Mesendoderm (in vitro differentiated cells): ENCODE data around the gene CYP24A1.
A peak's percentile ranks its signal among the peaks of the same experiment; 100 is the strongest.

ENCODE experiments used
- DNase-seq: peaks from one replicate; pipeline ENCODE4 v3.0.0; 2013
- H2AK5ac ChIP-seq: 2 replicates; pipeline ENCODE4 v1.6.1; 2013; ENCODE audit warnings: low read length, inconsistent platforms
- H2BK120ac ChIP-seq: 2 replicates; pipeline ENCODE4 v1.6.1; 2013; ENCODE audit warnings: low read depth, mild to moderate bottlenecking, low read length, moderate library complexity, mixed read lengths
- H2BK15ac ChIP-seq: replicated peaks from 2 replicates; pipeline ENCODE4 v1.6.1; 2013; ENCODE audit warnings: low read depth, mild to moderate bottlenecking, moderate library complexity
- H2BK5ac ChIP-seq: 2 replicates; pipeline ENCODE4 v1.6.1; 2013; ENCODE audit warnings: low read length, inconsistent platforms
- H3K18ac ChIP-seq: 2 replicates; pipeline ENCODE4 v1.6.1; 2013; ENCODE audit warnings: mild to moderate bottlenecking, low read length, mixed read lengths
- H3K23ac ChIP-seq: one replicate; pipeline ENCODE4 v1.6.1; 2013; ENCODE audit warnings: low read length
- H3K27ac ChIP-seq: 2 replicates; pipeline ENCODE4 v1.5.1; 2013; ENCODE audit warnings: low read depth, mild to moderate bottlenecking, inconsistent platforms, low read length, moderate library complexity
- H3K27me3 ChIP-seq: 2 replicates; pipeline ENCODE4 v1.6.1; 2013; ENCODE audit warnings: low read length, control low read depth, mild to moderate bottlenecking, inconsistent platforms; ENCODE audit not compliant: insufficient read depth, poor library complexity
- H3K36me3 ChIP-seq: 2 replicates; pipeline ENCODE4 v1.6.1; 2013; ENCODE audit warnings: low read length, inconsistent platforms; ENCODE audit not compliant: control insufficient read depth, insufficient read depth
- H3K4ac ChIP-seq: one replicate; pipeline ENCODE4 v1.6.1; 2013; ENCODE audit warnings: low read depth, mild to moderate bottlenecking, low read length, moderate library complexity
- H3K4me1 ChIP-seq: 2 replicates; pipeline ENCODE4 v1.6.1; 2013; ENCODE audit warnings: low read depth, low read length, inconsistent platforms; ENCODE audit not compliant: control insufficient read depth
- H3K4me2 ChIP-seq: 2 replicates; pipeline ENCODE4 v1.6.1; 2013; ENCODE audit warnings: low read length
- H3K4me3 ChIP-seq: 2 replicates; pipeline ENCODE4 v1.5.1; 2013; ENCODE audit warnings: mild to moderate bottlenecking, low read length
- H3K56ac ChIP-seq: one replicate; pipeline ENCODE4 v1.6.1; 2013; ENCODE audit warnings: low read length
- H3K79me1 ChIP-seq: 2 replicates; pipeline ENCODE4 v1.6.1; 2013; ENCODE audit warnings: low read length, inconsistent platforms
- H3K79me2 ChIP-seq: 2 replicates; pipeline ENCODE4 v1.6.1; 2013; ENCODE audit warnings: mild to moderate bottlenecking, low read length; ENCODE audit not compliant: control insufficient read depth, insufficient read depth
- H3K9ac ChIP-seq: 2 replicates; pipeline ENCODE4 v1.6.1; 2013; ENCODE audit warnings: low read length, inconsistent platforms
- H4K5ac ChIP-seq: one replicate; pipeline ENCODE4 v1.6.1; 2013; ENCODE audit warnings: low read length
- H4K8ac ChIP-seq: one replicate; pipeline ENCODE4 v1.6.1; 2013; ENCODE audit warnings: low read depth, mild to moderate bottlenecking, control low read depth, low read length, moderate library complexity
- WGBS: extraction: QIAGEN DNeasy Blood & Tissue Kit; methylation state at CpG from one replicate; pipeline ENCODE4 v1.1.7; 2013; ENCODE audit warnings: low lambda C conversion rate, missing lambda C conversion rate; ENCODE audit not compliant: insufficient coverage; ENCODE audit errors: extremely low coverage; 5-methylcytosine and 5-hydroxymethylcytosine counted together

Gene CYP24A1

DNA sequence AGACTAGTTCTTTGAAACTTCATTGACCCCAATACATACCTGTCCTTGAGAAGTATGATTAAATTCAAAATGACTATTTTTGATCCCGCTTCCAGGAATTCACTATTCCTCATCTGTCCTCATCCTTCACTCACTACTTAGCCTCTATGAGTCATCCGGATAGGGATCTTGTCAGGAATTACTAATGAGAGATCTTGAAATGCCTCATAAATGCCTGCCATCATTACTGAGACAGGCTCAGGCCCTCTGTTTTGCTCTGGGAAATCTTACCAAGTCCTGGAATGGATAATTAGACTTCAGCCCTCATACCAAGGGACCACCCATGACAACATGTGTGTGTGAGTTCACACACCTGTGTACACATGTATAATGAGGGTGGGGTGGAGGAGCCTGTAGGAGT is 2.8 kb upstream of the CYP24A1 start:
- DNase-seq = peak; percentile 31
- WGBS = no CpG with 5 or more reads among the region's 2 CpGs
- Histone ChIP-seq H2AK5ac (no peak overlapping the region), H2BK15ac (no peak overlapping the region), H3K79me1 (no peaks in the 10 kb centered on the region), H3K23ac (no peak overlapping the region), H3K27ac (no peak overlapping the region), H4K8ac (no peak overlapping the region), H3K4me3 (no peak overlapping the region), H3K56ac (no peak overlapping the region), H3K4me1 (no peaks in the 10 kb centered on the region), H3K4ac (no peak overlapping the region), H2BK120ac (no peak overlapping the region), H3K36me3 (no peaks in the 10 kb centered on the region), H3K4me2 (no peak overlapping the region), H3K27me3 (peaks cover 15% of the 10 kb centered on the region), H2BK5ac (no peak overlapping the region), H3K18ac (no peak overlapping the region), H3K79me2 (no peaks in the 10 kb centered on the region), H4K5ac (no peak overlapping the region), H3K9ac (no peak overlapping the region)

- Histone ChIP-seq H3K4me3 (no peak overlapping the region), H2AK5ac (no peak overlapping the region), H4K5ac (no peak overlapping the region), H2BK15ac (no peak overlapping the region), H3K4ac (no peak overlapping the region), H3K18ac (peak overlapping the region; percentile 56), H3K27me3 (peaks cover 18% of the 10 kb centered on the region), H3K79me2 (no peaks in the 10 kb centered on the region), H3K79me1 (no peaks in the 10 kb centered on the region), H3K4me2 (peak overlapping the region; percentile 68), H3K36me3 (no peaks in the 10 kb centered on the region), H3K27ac (no peak overlapping the region), H2BK120ac (no peak overlapping the region), H3K56ac (peak overlapping the region; percentile 42), H3K4me1 (no peaks in the 10 kb centered on the region), H3K9ac (peak overlapping the region; percentile 16), H2BK5ac (no peak overlapping the region), H4K8ac (no peak overlapping the region), H3K23ac (no peak overlapping the region)
- WGBS = no CpG with 5 or more reads among the region's 18 CpGs
- peak; percentile 19 for DNase-seq
Observed at GRCh38 chr20:54174457-54175175, 830 bp upstream of the CYP24A1 start.

GRCh38 chr20:54172856-54173652 is 732 bp downstream of the CYP24A1 start:
- Histone ChIP-seq H3K9ac (peak overlapping the region; percentile 11), H3K4me3 (no peak overlapping the region), H3K36me3 (no peaks in the 10 kb centered on the region), H3K4me1 (no peaks in the 10 kb centered on the region), H2BK15ac (no peak overlapping the region), H2BK120ac (no peak overlapping the region), H2BK5ac (no peak overlapping the region), H3K23ac (no peak overlapping the region), H3K56ac (no peak overlapping the region), H2AK5ac (no peak overlapping the region), H4K8ac (no peak overlapping the region), H3K27me3 (peaks cover 18% of the 10 kb centered on the region), H4K5ac (no peak overlapping the region), H3K4me2 (peak overlapping the region; percentile 68), H3K79me1 (no peaks in the 10 kb centered on the region), H3K79me2 (no peaks in the 10 kb centered on the region), H3K18ac (no peak overlapping the region), H3K4ac (no peak overlapping the region), H3K27ac (no peak overlapping the region)
- WGBS = no CpG with 5 or more reads among the region's 66 CpGs
- peak; percentile 57 for DNase-seq

DNA sequence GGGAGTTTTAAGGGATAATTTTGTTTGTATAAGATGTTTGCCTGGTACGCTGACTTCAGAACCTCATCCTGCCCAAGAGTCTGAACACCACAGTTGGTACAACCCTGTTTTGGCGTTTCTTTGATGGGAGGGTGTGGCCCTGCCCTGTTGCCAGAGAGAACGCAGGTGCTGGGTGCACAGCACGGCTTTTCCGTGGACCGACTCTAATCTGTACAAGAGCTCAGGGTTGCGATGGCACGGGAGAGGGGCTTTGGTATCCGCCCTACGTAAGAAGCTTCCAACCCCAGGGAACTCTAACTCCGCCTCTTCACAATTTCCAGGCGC is 1.3 kb downstream of the CYP24A1 start:
- WGBS = no CpG with 5 or more reads among the region's 12 CpGs
- no peaks in the 10 kb centered on the region for H3K79me2 ChIP-seq
- no peak overlapping the region for H2BK120ac ChIP-seq
- H3K18ac ChIP-seq = no peak overlapping the region
- no peak overlapping the region for H3K9ac ChIP-seq
- peaks cover 18% of the 10 kb centered on the region for H3K27me3 ChIP-seq
- peak overlapping the region; percentile 68 for H3K4me2 ChIP-seq
- no peaks in the 10 kb centered on the region for H3K79me1 ChIP-seq
- H3K27ac ChIP-seq = no peak overlapping the region
- H3K4me3 ChIP-seq = no peak overlapping the region
- H2BK15ac ChIP-seq = no peak overlapping the region
- H3K23ac ChIP-seq = no peak overlapping the region
- no peak overlapping the region for H4K5ac ChIP-seq
- no peak overlapping the region for H4K8ac ChIP-seq
- H2BK5ac ChIP-seq = no peak overlapping the region
- no peak for DNase-seq
- no peaks in the 10 kb centered on the region for H3K4me1 ChIP-seq
- no peak overlapping the region for H2AK5ac ChIP-seq
- no peak overlapping the region for H3K56ac ChIP-seq
- no peak overlapping the region for H3K4ac ChIP-seq
- H3K36me3 ChIP-seq = no peaks in the 10 kb centered on the region

GRCh38 chr20:54170963-54171362 is 2.8 kb downstream of the CYP24A1 start:
- no peak overlapping the region for H4K8ac ChIP-seq
- no peak overlapping the region for H3K9ac ChIP-seq
- H3K56ac ChIP-seq = no peak overlapping the region
- H3K23ac ChIP-seq = no peak overlapping the region
- H3K79me2 ChIP-seq = no peaks in the 10 kb centered on the region
- no peak overlapping the region for H3K4ac ChIP-seq
- no peak overlapping the region for H3K27ac ChIP-seq
- no peaks in the 10 kb centered on the region for H3K79me1 ChIP-seq
- DNase-seq = no peak
- H3K4me3 ChIP-seq = no peak overlapping the region
- H2BK120ac ChIP-seq = no peak overlapping the region
- no peaks in the 10 kb centered on the region for H3K36me3 ChIP-seq
- H3K4me1 ChIP-seq = no peaks in the 10 kb centered on the region
- H3K4me2 ChIP-seq = no peak overlapping the region
- peaks cover 18% of the 10 kb centered on the region for H3K27me3 ChIP-seq
- WGBS = no CpG with 5 or more reads among the region's 3 CpGs
- no peak overlapping the region for H3K18ac ChIP-seq
- no peak overlapping the region for H4K5ac ChIP-seq
- H2AK5ac ChIP-seq = no peak overlapping the region
- H2BK5ac ChIP-seq = no peak overlapping the region
- no peak overlapping the region for H2BK15ac ChIP-seq
